Esophagus muscularis mucosa (tissue), 4 donors: Measurements from ENCODE around the gene IGFBP5. TPM values are rescaled to one million over a fixed set of nuclear protein-coding genes. Genes with fewer than 3 reads are reported as not detected.

Experiments used
- DNase-seq: peaks from one replicate; pipeline ENCODE4 v3.0.0-alpha.2; 2017; ENCODE audit errors: extremely low spot score
- H3K27ac ChIP-seq, 4 donors: fragments of 200-600 bp; sonication (generic); replicated peaks in 1 of 4; 1 replicate in 3 of 4; 2 replicates in 1 of 4; pipeline ENCODE4 v1.5.1; 2016 to 2019; ENCODE audit warnings: mild to moderate bottlenecking in 1 of 4
- H3K27me3 ChIP-seq, 4 donors: fragments of 200-600 bp; sonication (generic); one replicate each; pipeline versions ENCODE4 v1.5.1 to v1.6.0; 2016 to 2019
- H3K36me3 ChIP-seq, 4 donors: fragments of 200-600 bp; sonication (generic); one replicate each; pipeline ENCODE4 v1.5.1; 2016 to 2019
- H3K4me1 ChIP-seq, 4 donors: fragments of 200-600 bp; sonication (generic); one replicate each; pipeline ENCODE4 v1.5.1; 2016 to 2019
- H3K4me3 ChIP-seq, 4 donors: fragments of 200-600 bp; sonication (generic); 1 replicate in 2 of 4; 2 replicates in 2 of 4; pipeline ENCODE4 v1.5.1; 2016 to 2019; ENCODE audit warnings: mild to moderate bottlenecking in 4 of 4, moderate library complexity in 1 of 4
- H3K9me3 ChIP-seq, 4 donors: fragments of 200-600 bp; sonication (generic); 1 replicate in 3 of 4; 2 replicates in 1 of 4; pipeline ENCODE4 v1.5.1; 2016 to 2019
- EP300 ChIP-seq: sonication (generic); formaldehyde crosslinking; IDR thresholded peaks from one replicate; pipeline ENCODE4 v1.6.1; 2017; ENCODE audit warnings: antibody characterized with exemption
- POLR2A ChIP-seq: fragments of 450-650 bp; IDR thresholded peaks from one replicate; pipeline ENCODE4 v1.6.1; 2017; ENCODE audit warnings: antibody characterized with exemption, moderate library complexity, mild to moderate bottlenecking, low read depth
- POLR2AphosphoS5 ChIP-seq, 2 donors: sonication (generic); formaldehyde crosslinking; IDR thresholded peaks; one replicate each; pipeline ENCODE4 v1.6.1; 2017; ENCODE audit warnings: antibody characterized with exemption in 2 of 2
- WGBS: methylation state at CpG from one replicate; pipeline ENCODE4 v1.1.5; 2018; 5-methylcytosine and 5-hydroxymethylcytosine counted together
- intact Hi-C: fragments of 100-400 bp; cut with DNase I; formaldehyde crosslinking; loops from one replicate; pipeline ENCODE4 v1.15.1; 2023
- total RNA-seq, 4 donors: library from RNA; depleted of rRNA; stranded (reverse); fragments of >200 nt; gene quantifications; one replicate each; pipeline versions ENCODE4 v1.1.0 to v1.2.1, GENCODE V29; 2016
- TF ChIP-seq, protein P1 (sequence below), 3 experiments: fragments of 200-600 bp in 2 of 3; fragments of 450-650 bp in 1 of 3; sonication (generic) in 2 of 3; IDR thresholded peaks; one replicate each; pipeline ENCODE4 v1.5.1; 2017 to 2019; ENCODE audit warnings: antibody characterized with exemption in 3 of 3, mild to moderate bottlenecking in 2 of 3, moderate library complexity in 1 of 3

The IGFBP5 gene
- total RNA-seq, 4 donors from 2014 or later = 547 to 1,471 (median 705) TPM

DNA sequence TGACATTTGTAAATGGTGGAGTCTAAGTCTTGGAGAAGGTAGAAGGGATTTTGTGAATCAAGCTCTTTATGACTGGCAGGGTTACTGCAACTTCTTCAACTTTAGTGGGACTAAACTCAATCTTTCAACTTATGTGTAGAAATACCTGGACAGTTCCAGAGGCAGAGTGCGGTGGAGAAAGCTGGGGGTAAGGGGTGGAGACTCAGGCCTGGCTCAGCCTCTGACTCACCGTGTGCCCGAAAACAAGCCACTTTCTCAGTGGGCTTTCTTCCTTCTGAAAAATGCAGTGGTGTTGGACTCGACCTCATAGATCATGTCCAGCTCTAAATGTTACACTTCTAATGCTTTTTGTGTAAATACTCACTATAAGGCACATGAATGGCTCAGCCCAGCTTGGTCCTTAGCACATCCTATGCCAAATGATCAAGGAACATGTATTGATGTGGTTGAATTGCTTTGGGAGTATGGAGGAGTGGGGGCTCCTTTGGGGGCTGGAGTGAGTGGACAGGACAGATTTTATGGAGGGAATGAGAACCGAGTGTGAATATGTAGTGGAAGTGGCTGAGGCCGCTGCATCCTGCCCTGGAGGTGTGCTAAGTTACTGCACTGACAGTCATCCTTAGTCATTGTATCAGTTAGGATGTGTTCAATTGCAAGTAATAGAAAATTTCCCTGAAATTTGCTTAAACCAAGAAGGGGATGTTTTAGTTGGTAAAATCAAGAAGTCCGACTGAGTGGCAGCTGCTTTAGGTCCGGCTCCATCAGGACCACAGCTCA lies 32.2 kb upstream of the IGFBP5 start:
- Histone ChIP-seq H3K4me3 (no peak overlapping the region), H3K27me3 (no peaks in the 10 kb centered on the region), H3K27ac (no peak overlapping the region), H3K9me3 (no peaks in the 10 kb centered on the region), H3K36me3 (no peaks in the 10 kb centered on the region), H3K4me1 (no peaks in the 10 kb centered on the region)
- TF ChIP-seq, protein P1, sequence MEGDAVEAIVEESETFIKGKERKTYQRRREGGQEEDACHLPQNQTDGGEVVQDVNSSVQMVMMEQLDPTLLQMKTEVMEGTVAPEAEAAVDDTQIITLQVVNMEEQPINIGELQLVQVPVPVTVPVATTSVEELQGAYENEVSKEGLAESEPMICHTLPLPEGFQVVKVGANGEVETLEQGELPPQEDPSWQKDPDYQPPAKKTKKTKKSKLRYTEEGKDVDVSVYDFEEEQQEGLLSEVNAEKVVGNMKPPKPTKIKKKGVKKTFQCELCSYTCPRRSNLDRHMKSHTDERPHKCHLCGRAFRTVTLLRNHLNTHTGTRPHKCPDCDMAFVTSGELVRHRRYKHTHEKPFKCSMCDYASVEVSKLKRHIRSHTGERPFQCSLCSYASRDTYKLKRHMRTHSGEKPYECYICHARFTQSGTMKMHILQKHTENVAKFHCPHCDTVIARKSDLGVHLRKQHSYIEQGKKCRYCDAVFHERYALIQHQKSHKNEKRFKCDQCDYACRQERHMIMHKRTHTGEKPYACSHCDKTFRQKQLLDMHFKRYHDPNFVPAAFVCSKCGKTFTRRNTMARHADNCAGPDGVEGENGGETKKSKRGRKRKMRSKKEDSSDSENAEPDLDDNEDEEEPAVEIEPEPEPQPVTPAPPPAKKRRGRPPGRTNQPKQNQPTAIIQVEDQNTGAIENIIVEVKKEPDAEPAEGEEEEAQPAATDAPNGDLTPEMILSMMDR (IDR thresholded peaks at IDR 0.05) = no peak
- no peak for TF ChIP-seq EP300
- no peak for TF ChIP-seq POLR2A
- no peak for TF ChIP-seq POLR2AphosphoS5 (IDR thresholded peaks at IDR 0.05)
- intact Hi-C loops = no loop called here
- 93% methylated on average over 8 of the region's 8 CpGs for WGBS
- DNase-seq = no peak

DNA sequence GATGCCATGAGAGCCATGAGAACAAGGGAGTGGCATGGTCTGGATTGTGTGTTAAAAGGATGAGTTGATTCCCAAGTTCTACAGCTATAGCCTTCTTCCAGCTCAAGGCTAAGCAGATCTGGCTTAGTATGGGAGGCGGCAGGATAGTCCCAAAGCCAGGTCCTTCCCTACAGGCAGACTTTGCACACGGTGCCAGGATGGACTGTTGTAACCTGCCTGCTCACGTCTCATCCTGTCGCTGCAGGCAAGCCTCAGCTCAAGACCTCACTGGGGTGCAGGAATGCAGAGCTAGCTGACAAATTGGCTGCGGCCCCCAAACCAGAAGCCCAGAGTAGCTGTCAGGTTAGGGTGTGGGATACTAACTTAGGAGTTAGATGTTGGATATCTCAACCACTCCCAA lies 28.8 kb upstream of the IGFBP5 start:
- Histone ChIP-seq H3K9me3 (no peaks in the 10 kb centered on the region), H3K27ac (no peak overlapping the region), H3K27me3 (no peaks in the 10 kb centered on the region), H3K36me3 (no peaks in the 10 kb centered on the region), H3K4me3 (no peak overlapping the region), H3K4me1 (no peaks in the 10 kb centered on the region)
- DNase-seq = no peak
- WGBS = 96% methylated on average over 5 of the region's 5 CpGs
- intact Hi-C loops = no loop called here
- TF ChIP-seq, protein P1 (IDR thresholded peaks at IDR 0.05) = no peak
- TF ChIP-seq EP300 (no peak), POLR2AphosphoS5 (IDR thresholded peaks at IDR 0.05) (no peak), POLR2A (no peak)

DNA sequence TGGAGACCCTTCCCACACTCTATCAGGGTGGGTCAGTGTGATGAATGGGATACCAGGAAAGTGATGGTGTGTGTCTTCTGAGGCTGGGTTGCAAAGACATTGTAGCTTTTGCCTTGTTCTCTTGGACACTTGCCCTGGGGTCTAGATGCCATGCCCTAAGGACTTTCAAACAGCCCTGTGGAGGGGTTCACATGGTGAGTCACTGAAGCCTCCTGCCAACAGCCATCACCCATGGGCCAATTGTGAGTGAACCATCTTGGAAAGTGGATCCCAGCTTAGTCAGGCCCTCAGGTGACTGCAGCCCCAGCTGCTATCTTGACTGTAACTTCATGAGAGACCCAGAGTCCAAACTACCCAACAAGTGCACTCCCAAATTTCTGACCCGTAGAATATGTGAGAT lies 25.8 kb upstream of the IGFBP5 start:
- Histone ChIP-seq H3K27ac (no peak overlapping the region), H3K36me3 (no peaks in the 10 kb centered on the region), H3K4me3 (no peak overlapping the region), H3K9me3 (no peaks in the 10 kb centered on the region), H3K4me1 (peaks cover 0 to 19% (median 12%) of the 10 kb centered on the region in 4 donors), H3K27me3 (no peaks in the 10 kb centered on the region)
- intact Hi-C loops = no loop called here
- TF ChIP-seq, protein P1 (IDR thresholded peaks at IDR 0.05) = no peak
- TF ChIP-seq EP300 (no peak), POLR2A (no peak), POLR2AphosphoS5 (IDR thresholded peaks at IDR 0.05) (no peak)
- DNase-seq = no peak
- 94% methylated on average over 1 of the region's 1 CpG for WGBS

DNA sequence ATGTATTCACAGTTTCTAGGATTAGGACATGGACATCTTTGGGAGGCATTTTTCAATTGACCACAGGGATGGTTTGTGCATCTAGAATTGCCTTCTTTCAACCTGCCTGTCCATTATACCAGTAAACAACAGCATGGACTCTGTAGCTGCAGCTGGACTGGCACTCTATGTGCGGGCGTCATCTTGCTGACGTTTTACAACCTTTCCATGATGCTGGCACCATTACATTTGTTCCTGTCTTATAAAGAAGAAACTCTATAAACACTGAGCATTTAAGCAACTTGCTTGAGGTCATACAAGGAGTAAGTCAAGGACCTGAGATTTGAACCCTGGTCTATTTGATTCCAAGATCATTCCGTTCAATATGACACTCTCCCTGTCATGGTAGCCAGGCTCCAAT lies 25.4 kb upstream of the IGFBP5 start:
- H3K27me3 ChIP-seq = no peaks in the 10 kb centered on the region
- no peak for DNase-seq
- H3K9me3 ChIP-seq = no peaks in the 10 kb centered on the region
- H3K4me1 ChIP-seq = peaks cover 0 to 23% (median 13%) of the 10 kb centered on the region in 4 donors
- H3K27ac ChIP-seq = no peak overlapping the region
- H3K4me3 ChIP-seq = no peak overlapping the region
- WGBS = 94% methylated on average over 4 of the region's 4 CpGs
- H3K36me3 ChIP-seq = no peaks in the 10 kb centered on the region
- TF ChIP-seq EP300 (no peak), POLR2A (no peak), POLR2AphosphoS5 (IDR thresholded peaks at IDR 0.05) (no peak)
- TF ChIP-seq, protein P1 (IDR thresholded peaks at IDR 0.05) = no peak
- intact Hi-C loops = no loop called here
